ENCODE results near the gene ACTG1. TPM values are rescaled to one million over a fixed set of nuclear protein-coding genes. Genes with fewer than 3 reads are reported as not detected.
A peak's percentile ranks its signal among the peaks of the same experiment; 100 is the strongest.

The ACTG1 gene
- total and polyA plus RNA-seq, 4 donors: 347 to 1,699 (median 1,282) TPM

- no peak for DNase-seq (ENCODE audit: low spot score)
- Histone ChIP-seq H3K36me3 (ENCODE audit: control insufficient read depth in 4 of 4, insufficient read depth in 3 of 4, low read depth in 1 of 4, low read length in 3 of 4) (no peaks in the 10 kb centered on the region), H3K4me3 (ENCODE audit: low read depth in 1 of 3, low read length in 3 of 3) (peak overlapping the region in 1 of 3 donors; percentile 33), H3K27ac (ENCODE audit: low read depth in 1 of 2, low read length in 2 of 2) (peak overlapping the region in 1 of 2 donors; percentile 35), H3K27me3 (ENCODE audit: control insufficient read depth in 4 of 4, insufficient read depth in 4 of 4, low read length in 3 of 4) (no peaks in the 10 kb centered on the region), H3K9ac (ENCODE audit: low read depth in 1 of 2, low read length in 2 of 2) (no peak overlapping the region), H3K9me3 (ENCODE audit: control insufficient read depth in 4 of 4, low read length in 3 of 4) (no peaks in the 10 kb centered on the region), H3K4me1 (ENCODE audit: control insufficient read depth in 4 of 4, insufficient read depth in 4 of 4, low read length in 3 of 4) (peaks cover 2 to 23% (median 10%) of the 10 kb centered on the region in 4 donors)
- no peak for TF ChIP-seq HNF4A (conservative IDR thresholded peaks at IDR 0.05)
- TF ChIP-seq, protein P1, sequence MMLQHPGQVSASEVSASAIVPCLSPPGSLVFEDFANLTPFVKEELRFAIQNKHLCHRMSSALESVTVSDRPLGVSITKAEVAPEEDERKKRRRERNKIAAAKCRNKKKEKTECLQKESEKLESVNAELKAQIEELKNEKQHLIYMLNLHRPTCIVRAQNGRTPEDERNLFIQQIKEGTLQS (IDR thresholded peaks at IDR 0.05): no peak
- TF ChIP-seq CTCF (IDR thresholded peaks at IDR 0.05; ENCODE audit: low read depth, low read length, missing input control): peak; percentile 47
- no peak for TF ChIP-seq ZBTB33 (IDR thresholded peaks at IDR 0.05)
- TF ChIP-seq RXRA (IDR thresholded peaks at IDR 0.05): no peak
- TF ChIP-seq RAD21 (IDR thresholded peaks at IDR 0.05): peak in 1 of 2 donors; percentile 50
- TF ChIP-seq FOXA1 (IDR thresholded peaks at IDR 0.05): no peak
- 6% methylated on average over 61 of the region's 61 CpGs for WGBS
Observed at GRCh38 chr17:81519284-81520020, 6.9 kb upstream of the ACTG1 start.

DNA sequence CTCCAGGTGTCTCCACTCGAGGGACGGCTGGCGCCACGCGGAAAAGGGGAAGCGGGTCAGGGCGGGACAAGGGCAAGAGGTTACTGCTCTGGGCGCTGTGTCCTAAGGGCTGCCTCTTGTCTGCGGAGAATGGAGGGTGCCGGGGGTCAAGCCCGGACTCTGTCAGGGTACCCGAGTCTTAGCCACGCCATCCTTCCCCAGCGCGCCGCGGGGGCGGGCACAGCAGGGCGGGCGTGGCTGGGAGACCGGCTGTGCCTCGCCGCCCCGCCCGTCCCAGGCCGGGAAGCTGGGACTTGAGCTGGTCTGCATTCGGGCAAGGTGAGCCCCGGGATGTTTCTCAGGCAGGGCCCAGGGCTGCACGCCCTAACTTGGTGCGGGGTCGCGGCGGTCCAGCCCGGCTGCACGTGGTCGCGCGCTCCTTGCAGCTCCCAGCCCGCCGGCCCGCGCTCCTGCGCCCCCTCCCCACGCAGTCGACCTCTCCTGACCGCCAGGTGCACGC is 6.2 kb upstream of the ACTG1 start:
- Histone ChIP-seq H3K27ac (ENCODE audit: low read depth in 1 of 2, low read length in 2 of 2) (peak overlapping the region in 1 of 2 donors; percentile 35), H3K36me3 (ENCODE audit: control insufficient read depth in 4 of 4, insufficient read depth in 3 of 4, low read depth in 1 of 4, low read length in 3 of 4) (no peaks in the 10 kb centered on the region), H3K27me3 (ENCODE audit: control insufficient read depth in 4 of 4, insufficient read depth in 4 of 4, low read length in 3 of 4) (no peaks in the 10 kb centered on the region), H3K4me1 (ENCODE audit: control insufficient read depth in 4 of 4, insufficient read depth in 4 of 4, low read length in 3 of 4) (peaks cover 2 to 25% (median 14%) of the 10 kb centered on the region in 4 donors), H3K4me3 (ENCODE audit: low read depth in 1 of 3, low read length in 3 of 3) (peak overlapping the region in 1 of 3 donors; percentile 33), H3K9me3 (ENCODE audit: control insufficient read depth in 4 of 4, low read length in 3 of 4) (no peaks in the 10 kb centered on the region), H3K9ac (ENCODE audit: low read depth in 1 of 2, low read length in 2 of 2) (no peak overlapping the region)
- no peak for DNase-seq (ENCODE audit: low spot score)
- 8% methylated on average over 47 of the region's 47 CpGs for WGBS
- TF ChIP-seq FOXA1 (IDR thresholded peaks at IDR 0.05) (no peak), REST (IDR thresholded peaks at IDR 0.05) (no peak), SP1 (IDR thresholded peaks at IDR 0.05) (no peak), HNF4G (IDR thresholded peaks at IDR 0.05) (no peak), GABPA (IDR thresholded peaks at IDR 0.05 in 1 of 2, conservative IDR thresholded peaks at IDR 0.05 in 1 of 2) (no peak), YY1 (IDR thresholded peaks at IDR 0.05) (no peak), CTCF (IDR thresholded peaks at IDR 0.05; ENCODE audit: low read depth, low read length, missing input control) (no peak), JUND (IDR thresholded peaks at IDR 0.05) (no peak), ZBTB33 (IDR thresholded peaks at IDR 0.05) (no peak), EGR1 (IDR thresholded peaks at IDR 0.05; ENCODE audit: low read depth in 2 of 2) (no peak), NR2F2 (IDR thresholded peaks at IDR 0.05) (no peak)
